GM13976 (cell line): ENCODE measurements around the gene MYRFL.

ENCODE experiments used
- DNase-seq: peaks from one replicate; pipeline ENCODE4 v3.0.0; 2012; ENCODE audit warnings: low spot score
- CTCF ChIP-seq: IDR thresholded peaks from 2 replicates; pipeline ENCODE4 v1.5.1; 2012; ENCODE audit warnings: borderline replicate concordance, mild to moderate bottlenecking; ENCODE audit not compliant: insufficient read depth; ENCODE audit errors: extremely low read depth, missing control alignments, control extremely low read depth
- in situ Hi-C: fragments of 300-500 bp; cut with MboI; formaldehyde crosslinking; loops from one replicate; pipeline ENCODE4 v1.12.0; 2022; ENCODE audit warnings: low sequenced_read_pairs, mixed read lengths, inconsistent platforms; ENCODE audit not compliant: unreplicated experiment

Gene MYRFL

GRCh38 chr12:69837657-69838415 is 12.8 kb downstream of the MYRFL start:
- in situ Hi-C loops, result no loop called here
- no peak for DNase-seq

GRCh38 chr12:69840727-69841126 is 15.7 kb downstream of the MYRFL start:
- no peak for DNase-seq
- in situ Hi-C loops, result no loop called here

More at GRCh38 chr12:69837657-69838415, 12.8 kb downstream of the MYRFL start:
- TF ChIP-seq CTCF, result no peak

DNA sequence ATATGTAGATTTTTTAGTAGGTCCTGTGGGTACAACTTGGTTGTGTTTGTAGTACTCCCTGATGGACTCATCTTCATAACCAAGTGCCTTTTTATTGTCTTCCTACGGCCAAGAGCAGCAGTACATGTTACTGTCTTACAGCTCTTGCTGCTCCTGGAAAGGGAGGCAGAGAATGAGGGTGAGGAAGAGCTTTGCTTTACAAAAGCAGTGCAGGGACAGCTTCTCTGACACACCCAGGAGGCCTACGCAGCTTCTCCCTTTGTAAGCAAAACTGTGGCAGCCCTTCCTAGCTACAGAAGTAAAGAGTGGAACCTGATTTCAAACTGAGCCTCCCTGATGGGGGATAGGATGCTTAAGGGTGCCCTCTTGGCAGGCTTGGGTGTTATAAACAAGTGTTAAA is 18.6 kb downstream of the MYRFL start:
- TF ChIP-seq CTCF, result no peak
- in situ Hi-C loops, result no loop called here
- DNase-seq, result no peak

More at GRCh38 chr12:69840727-69841126, 15.7 kb downstream of the MYRFL start:
- TF ChIP-seq CTCF, result no peak

DNA sequence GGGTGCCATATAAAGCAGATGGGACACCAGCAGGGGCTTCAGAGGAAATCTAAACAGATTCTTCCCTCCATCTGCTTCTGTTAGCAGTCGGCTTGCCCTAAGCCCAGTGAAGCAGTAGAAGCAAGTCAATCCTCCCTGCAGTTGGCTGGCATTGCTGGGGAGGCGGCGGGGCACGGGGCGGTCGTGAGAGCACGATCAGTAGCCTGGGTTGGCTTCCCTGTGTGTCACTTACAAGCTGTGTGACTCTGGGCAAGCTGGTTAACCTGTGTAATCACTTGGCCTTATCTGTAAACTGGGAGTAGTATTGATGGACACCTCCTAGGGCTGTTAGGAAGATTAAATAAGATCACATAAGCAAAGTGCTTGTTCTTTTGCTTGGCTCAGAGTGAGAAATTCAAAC is 19.4 kb downstream of the MYRFL start:
- no peak for TF ChIP-seq CTCF
- in situ Hi-C loops, result no loop called here
- no peak for DNase-seq

DNA sequence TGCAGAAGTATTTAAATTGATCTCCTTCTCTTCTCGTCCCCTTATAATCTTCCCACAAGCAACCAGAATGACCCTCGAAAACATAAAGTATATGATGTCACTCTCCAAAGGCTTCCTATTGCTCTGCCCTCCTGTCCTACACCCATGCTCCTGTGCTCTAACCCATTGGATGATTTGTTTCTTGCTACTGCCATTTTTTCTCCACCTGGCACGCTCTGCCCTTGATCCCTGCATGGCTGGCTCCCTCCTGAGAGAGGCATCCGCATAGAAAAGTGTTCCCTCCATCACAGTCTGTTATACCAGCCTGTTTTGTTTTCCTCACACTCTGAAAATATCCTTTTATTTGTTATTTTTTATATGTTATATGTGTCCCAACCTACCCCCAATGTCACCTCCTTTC is 19.8 kb downstream of the MYRFL start:
- DNase-seq, result no peak
- in situ Hi-C loops, result no loop called here
- no peak for TF ChIP-seq CTCF

- in situ Hi-C loops, result no loop called here
- TF ChIP-seq CTCF, result no peak
Measured at GRCh38 chr12:69846976-69847375, 21.9 kb downstream of the MYRFL start.

More at GRCh38 chr12:69846976-69847375, 21.9 kb downstream of the MYRFL start:
- DNase-seq, result no peak
